IMR-90 (cell line): ENCODE measurements around the gene ROCK2.

Experiments used
- BHLHE40 ChIP-seq: fragments of 150-350 bp; IDR thresholded peaks from 2 replicates; pipeline ENCODE4 v1.6.1; 2016; ENCODE audit warnings: mild to moderate bottlenecking, low read depth, low read length
- CEBPB ChIP-seq: IDR thresholded peaks from 2 replicates; pipeline ENCODE4 v1.6.1; 2012; ENCODE audit warnings: low read depth, low read length, improper control_type of control experiment
- POLR2A ChIP-seq: IDR thresholded peaks from 2 replicates; pipeline ENCODE4 v1.6.1; 2012; ENCODE audit warnings: mild to moderate bottlenecking, low read depth, low read length
- RAD21 ChIP-seq: IDR thresholded peaks from 2 replicates; pipeline ENCODE4 v1.6.1; 2012; ENCODE audit warnings: low read length, improper control_type of control experiment
- SMC3 ChIP-seq: fragments of 150-350 bp; IDR thresholded peaks from 2 replicates; pipeline ENCODE4 v1.6.1; 2016; ENCODE audit warnings: low read depth, mild to moderate bottlenecking, antibody characterized with exemption, low read length, moderate library complexity
- TF ChIP-seq, protein P1 (sequence below): conservative IDR thresholded peaks from 2 replicates; pipeline ENCODE4 v1.5.1; 2012; ENCODE audit warnings: mild to moderate bottlenecking, low read depth, low read length, improper control_type of control experiment
- TF ChIP-seq, protein P2 (sequence below): fragments of 150-350 bp; IDR thresholded peaks from 2 replicates; pipeline ENCODE4 v1.6.1; 2017; ENCODE audit warnings: mild to moderate bottlenecking, antibody characterized with exemption, low read length, low read depth

DNA sequence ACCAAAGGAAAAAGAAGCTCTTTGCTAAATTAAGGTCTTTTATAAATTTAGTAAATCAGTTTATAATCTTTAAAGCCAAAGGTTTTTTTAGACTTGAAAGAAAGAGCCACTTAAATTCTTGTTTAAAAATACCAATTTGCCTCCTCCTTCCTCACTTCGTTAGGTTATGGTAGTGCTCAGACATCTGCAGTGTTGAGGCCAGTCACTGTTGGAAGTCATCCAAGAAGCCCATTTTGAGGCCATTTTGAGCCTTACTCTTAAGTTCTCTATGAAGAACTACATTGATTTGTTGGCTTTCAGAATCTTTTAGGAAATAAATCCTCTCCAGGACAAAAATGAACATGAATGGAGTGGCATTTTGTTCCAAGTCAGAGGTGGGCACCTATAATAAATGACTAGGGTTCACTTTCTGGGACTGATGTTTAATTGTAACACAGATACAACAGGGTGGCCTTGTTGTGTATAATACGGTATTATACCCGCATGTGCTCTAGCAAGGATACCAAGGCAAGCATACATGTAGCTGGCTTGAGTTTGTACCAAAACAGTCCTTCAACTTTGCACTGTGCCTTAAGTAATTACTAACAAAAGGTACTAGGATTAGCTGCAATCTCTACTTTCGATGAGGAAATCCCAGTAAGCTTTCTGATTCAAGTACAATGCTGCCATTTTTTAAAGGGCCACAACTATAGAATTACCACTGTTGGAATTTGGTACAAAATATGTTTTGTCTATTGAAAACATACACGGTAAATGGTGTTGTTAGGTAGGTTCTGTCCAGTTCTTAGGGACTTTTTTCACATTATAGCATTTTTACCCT is 166.4 kb downstream of the ROCK2 start:
- TF ChIP-seq, protein P1, sequence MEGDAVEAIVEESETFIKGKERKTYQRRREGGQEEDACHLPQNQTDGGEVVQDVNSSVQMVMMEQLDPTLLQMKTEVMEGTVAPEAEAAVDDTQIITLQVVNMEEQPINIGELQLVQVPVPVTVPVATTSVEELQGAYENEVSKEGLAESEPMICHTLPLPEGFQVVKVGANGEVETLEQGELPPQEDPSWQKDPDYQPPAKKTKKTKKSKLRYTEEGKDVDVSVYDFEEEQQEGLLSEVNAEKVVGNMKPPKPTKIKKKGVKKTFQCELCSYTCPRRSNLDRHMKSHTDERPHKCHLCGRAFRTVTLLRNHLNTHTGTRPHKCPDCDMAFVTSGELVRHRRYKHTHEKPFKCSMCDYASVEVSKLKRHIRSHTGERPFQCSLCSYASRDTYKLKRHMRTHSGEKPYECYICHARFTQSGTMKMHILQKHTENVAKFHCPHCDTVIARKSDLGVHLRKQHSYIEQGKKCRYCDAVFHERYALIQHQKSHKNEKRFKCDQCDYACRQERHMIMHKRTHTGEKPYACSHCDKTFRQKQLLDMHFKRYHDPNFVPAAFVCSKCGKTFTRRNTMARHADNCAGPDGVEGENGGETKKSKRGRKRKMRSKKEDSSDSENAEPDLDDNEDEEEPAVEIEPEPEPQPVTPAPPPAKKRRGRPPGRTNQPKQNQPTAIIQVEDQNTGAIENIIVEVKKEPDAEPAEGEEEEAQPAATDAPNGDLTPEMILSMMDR: no peak
- TF ChIP-seq CEBPB (no peak), BHLHE40 (no peak), RAD21 (no peak), POLR2A (no peak), SMC3 (no peak)
- TF ChIP-seq, protein P2, sequence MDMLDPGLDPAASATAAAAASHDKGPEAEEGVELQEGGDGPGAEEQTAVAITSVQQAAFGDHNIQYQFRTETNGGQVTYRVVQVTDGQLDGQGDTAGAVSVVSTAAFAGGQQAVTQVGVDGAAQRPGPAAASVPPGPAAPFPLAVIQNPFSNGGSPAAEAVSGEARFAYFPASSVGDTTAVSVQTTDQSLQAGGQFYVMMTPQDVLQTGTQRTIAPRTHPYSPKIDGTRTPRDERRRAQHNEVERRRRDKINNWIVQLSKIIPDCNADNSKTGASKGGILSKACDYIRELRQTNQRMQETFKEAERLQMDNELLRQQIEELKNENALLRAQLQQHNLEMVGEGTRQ: no peak
